GM06990 (cell line): Measurements from ENCODE around the gene LIMA1.

Source experiments
- DNase-seq: peaks from one replicate; pipeline ENCODE4 v3.0.0-alpha.2; 2011; ENCODE audit not compliant: insufficient read length; ENCODE audit errors: extremely low read depth
- H3K27me3 ChIP-seq: replicated peaks from 2 replicates; pipeline ENCODE4 v1.6.0; 2011; ENCODE audit warnings: low read length; ENCODE audit not compliant: control insufficient read depth, insufficient read depth
- H3K36me3 ChIP-seq: 2 replicates; pipeline ENCODE4 v1.5.1; 2011; ENCODE audit warnings: low read length; ENCODE audit not compliant: control insufficient read depth, insufficient read depth
- H3K4me3 ChIP-seq: replicated peaks from 2 replicates; pipeline ENCODE4 v1.5.1; 2011; ENCODE audit warnings: low read depth, mild to moderate bottlenecking, control low read depth, low read length
- TF ChIP-seq, protein P1 (sequence below): IDR thresholded peaks from 2 replicates; pipeline ENCODE4 v1.5.1; 2011; ENCODE audit warnings: low read length, control low read depth, mild to moderate bottlenecking, inconsistent platforms; ENCODE audit not compliant: insufficient read depth, poor library complexity, severe bottlenecking

Gene LIMA1

DNA sequence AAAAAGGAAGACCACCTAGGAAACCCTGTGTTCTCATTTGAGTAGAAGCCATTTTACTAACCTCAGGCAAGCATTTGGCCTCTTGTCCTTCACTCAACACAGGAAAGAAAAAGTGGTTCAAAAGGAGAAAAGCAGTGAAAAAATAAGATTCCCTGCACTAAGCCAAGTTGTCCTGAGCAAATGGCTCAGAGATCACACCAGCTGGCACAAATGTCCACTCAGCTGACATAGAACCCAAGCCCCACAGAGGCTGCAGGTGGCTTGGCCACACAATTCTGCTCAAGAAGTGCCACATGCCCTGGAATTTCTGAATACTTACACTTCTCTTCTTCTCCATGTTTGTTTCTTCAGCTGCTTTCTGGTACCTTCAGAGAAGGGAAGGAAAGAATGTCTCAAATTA, 52.0 kb downstream of the LIMA1 start:
- no peaks in the 10 kb centered on the region for H3K27me3 ChIP-seq
- TF ChIP-seq, protein P1, sequence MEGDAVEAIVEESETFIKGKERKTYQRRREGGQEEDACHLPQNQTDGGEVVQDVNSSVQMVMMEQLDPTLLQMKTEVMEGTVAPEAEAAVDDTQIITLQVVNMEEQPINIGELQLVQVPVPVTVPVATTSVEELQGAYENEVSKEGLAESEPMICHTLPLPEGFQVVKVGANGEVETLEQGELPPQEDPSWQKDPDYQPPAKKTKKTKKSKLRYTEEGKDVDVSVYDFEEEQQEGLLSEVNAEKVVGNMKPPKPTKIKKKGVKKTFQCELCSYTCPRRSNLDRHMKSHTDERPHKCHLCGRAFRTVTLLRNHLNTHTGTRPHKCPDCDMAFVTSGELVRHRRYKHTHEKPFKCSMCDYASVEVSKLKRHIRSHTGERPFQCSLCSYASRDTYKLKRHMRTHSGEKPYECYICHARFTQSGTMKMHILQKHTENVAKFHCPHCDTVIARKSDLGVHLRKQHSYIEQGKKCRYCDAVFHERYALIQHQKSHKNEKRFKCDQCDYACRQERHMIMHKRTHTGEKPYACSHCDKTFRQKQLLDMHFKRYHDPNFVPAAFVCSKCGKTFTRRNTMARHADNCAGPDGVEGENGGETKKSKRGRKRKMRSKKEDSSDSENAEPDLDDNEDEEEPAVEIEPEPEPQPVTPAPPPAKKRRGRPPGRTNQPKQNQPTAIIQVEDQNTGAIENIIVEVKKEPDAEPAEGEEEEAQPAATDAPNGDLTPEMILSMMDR = no peak
- H3K4me3 ChIP-seq = no peak overlapping the region
- DNase-seq = no peak
- no peaks in the 10 kb centered on the region for H3K36me3 ChIP-seq

DNA sequence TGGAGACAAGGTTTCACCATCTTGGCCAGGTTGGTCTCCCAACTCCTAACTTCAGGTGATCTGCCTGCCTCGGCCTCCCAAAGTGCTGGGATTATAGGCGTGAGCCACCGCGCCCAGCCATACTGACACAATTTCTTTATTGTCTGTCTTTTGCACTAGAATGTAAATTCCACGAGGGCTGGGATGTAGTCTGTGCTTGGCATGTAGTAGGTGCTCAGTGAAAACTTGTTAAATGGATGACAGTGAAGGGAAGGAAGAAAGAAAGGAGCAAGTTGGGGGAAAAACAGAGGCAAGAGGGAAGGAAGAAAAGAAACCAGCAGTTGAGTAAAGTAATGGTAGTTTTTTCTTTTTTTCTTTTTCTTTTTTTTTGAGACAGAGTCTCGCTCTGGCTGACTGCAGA, 53.1 kb downstream of the LIMA1 start:
- H3K36me3 ChIP-seq = no peaks in the 10 kb centered on the region
- DNase-seq = no peak
- no peak overlapping the region for H3K4me3 ChIP-seq
- TF ChIP-seq, protein P1 = no peak
- no peaks in the 10 kb centered on the region for H3K27me3 ChIP-seq

DNA sequence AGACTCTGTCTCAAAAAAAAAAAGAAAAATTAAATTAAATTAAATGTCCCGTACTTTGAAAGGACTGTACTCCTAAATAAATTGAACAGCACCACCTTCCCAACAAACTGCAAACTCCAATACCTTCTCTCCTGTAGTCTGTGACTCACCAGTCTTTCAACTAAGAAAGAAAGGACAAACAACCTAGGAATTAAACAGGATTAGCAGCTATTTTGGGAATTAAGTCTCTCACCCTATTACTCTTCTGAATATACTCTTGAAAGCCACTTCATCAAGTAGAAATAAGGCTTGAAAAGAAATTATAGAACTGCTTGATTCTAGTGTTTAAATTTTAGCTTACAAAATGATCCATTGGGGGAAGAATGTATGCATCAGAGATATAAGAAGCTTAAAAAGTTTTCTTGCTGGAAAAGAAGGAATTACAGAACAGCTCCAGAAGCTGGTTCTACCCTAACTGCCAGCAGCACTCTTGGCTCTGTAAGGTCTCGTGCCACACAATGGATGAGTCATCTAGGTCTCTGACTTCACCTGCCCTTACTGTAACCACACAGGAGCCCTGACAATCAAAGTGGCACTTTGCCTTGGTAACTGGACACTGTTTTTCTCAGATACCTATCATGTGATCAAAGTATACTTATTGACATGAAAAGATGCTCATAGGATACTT, 59.2 kb downstream of the LIMA1 start:
- no peak overlapping the region for H3K4me3 ChIP-seq
- no peaks in the 10 kb centered on the region for H3K36me3 ChIP-seq
- TF ChIP-seq, protein P1 = no peak
- DNase-seq = peak; percentile 69
- H3K27me3 ChIP-seq = no peaks in the 10 kb centered on the region

DNA sequence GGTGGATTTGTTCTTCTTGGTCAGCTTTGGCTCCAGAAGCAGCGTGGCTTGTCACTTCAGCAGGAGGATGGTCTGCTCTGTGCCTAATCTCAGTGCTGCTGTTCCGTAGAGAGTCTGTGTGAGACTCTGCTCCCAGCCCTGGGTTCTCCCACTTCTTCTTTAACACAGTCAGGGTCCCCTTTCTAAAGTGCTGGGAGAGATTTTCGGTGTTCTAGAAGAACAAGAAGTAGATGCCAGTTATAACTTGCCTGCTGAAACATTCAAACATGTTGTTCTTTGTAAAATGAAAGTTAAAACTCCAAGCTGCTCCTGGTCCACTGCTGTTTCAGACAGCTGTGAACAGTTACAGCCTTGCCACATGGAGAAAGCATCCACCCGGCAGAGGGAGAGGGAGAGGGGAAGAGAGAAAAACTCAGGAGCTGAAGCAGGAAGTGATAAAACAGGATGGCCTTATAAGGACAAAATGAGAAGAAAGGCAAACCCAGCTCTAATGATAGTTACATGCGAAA, 61.0 kb downstream of the LIMA1 start:
- H3K27me3 ChIP-seq = no peaks in the 10 kb centered on the region
- peak overlapping the region; percentile 72 for H3K4me3 ChIP-seq
- peak; percentile 39 for DNase-seq
- H3K36me3 ChIP-seq = peaks cover 4% of the 10 kb centered on the region
- TF ChIP-seq, protein P1 = no peak

DNA sequence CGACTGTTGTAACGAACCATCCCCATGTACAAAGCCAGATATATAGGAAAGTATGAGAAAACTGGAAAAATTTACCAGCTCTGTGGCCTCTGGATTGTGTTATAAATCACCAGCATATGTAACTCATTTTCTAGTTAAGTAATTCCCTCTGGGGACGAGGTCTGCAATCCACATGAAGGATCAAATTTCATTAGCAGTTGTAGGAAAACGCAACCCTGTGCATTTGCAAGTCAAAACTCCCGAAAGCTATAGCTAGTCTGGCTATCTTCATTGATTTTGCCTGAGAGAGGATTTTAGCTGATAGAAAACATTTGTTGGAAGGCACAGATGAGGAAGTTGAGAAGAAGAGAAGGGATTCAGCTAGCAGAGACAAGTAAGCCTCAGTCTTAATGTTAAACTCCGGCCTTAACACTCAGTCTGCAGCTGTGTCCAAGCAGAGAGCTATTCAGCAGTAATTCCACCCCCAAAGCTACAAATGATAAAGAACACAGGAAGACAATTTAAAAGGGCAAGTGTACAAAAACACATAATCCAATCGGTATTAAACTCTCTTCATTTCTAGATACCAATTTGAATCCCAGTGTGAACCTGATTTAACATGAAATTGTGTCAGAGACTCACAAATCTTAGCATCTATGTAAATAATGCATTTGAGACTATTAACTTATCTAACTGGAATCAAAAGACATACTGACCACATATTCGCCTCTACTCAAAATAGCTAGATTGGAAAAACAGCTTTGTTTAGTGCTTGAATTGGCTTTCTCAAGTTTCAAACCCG, 61.9 kb downstream of the LIMA1 start:
- Histone ChIP-seq H3K4me3 (peak overlapping the region; percentile 72), H3K36me3 (peaks cover 4% of the 10 kb centered on the region), H3K27me3 (no peaks in the 10 kb centered on the region)
- peak; percentile 35 for DNase-seq
- TF ChIP-seq, protein P1 = no peak
